Erythroblast (primary cell): ENCODE results near the gene TRDMT1.

Experiments
- GATA1 ChIP-seq: IDR thresholded peaks from 2 replicates; pipeline ENCODE4 v1.6.1; 2011; ENCODE audit warnings: low read depth, mild to moderate bottlenecking, control low read depth, low read length, moderate library complexity
- POLR2A ChIP-seq: IDR thresholded peaks from 2 replicates; pipeline ENCODE4 v1.6.1; 2011; ENCODE audit warnings: mild to moderate bottlenecking, low read length

- no peak for TF ChIP-seq POLR2A
- no peak for TF ChIP-seq GATA1
Measured at GRCh38 chr10:17220652-17221100, 19.2 kb upstream of the TRDMT1 start.
